ENCODE results near the gene MRPL53. TPM values are rescaled to one million over a fixed set of nuclear protein-coding genes. Genes with fewer than 3 reads are reported as not detected.

The MRPL53 gene
- total RNA-seq (2014; rRNA removed; shearing (Covaris generic)), result 95.8 and 110 TPM in 2 replicates

GRCh38 chr2:74472086-74472944, at the start of gene MRPL53:
MRPL53 (minus strand) TSS chr2:74472680; CDS start chr2:74472660, 20 bp downstream.

GRCh38 chr2:74514368-74515270, 42.1 kb upstream of the MRPL53 start, which contains the start of gene TLX2:
TLX2 (plus strand) TSS chr2:74514450; CDS start chr2:74514807, 357 bp downstream.

GRCh38 chr2:74507145-74507925, 34.9 kb upstream of the MRPL53 start, which contains the start of gene PCGF1:
PCGF1 (minus strand) TSS chr2:74507695; CDS start chr2:74507668, 27 bp downstream.

GRCh38 chr2:74499267-74499939, 26.9 kb upstream of the MRPL53 start, which contains the start of gene LBX2:
LBX2 (minus strand) TSS chr2:74499603; CDS start chr2:74499537, 66 bp downstream.

GRCh38 chr2:74482801-74483674, 10.6 kb upstream of the MRPL53 start, which contains the start of the genes CCDC142 and TTC31:
CCDC142 (minus strand) TSS chr2:74482998; CDS start chr2:74482837, 161 bp downstream.
TTC31 (plus strand) TSS chr2:74483081; CDS start chr2:74483096, 15 bp downstream.

GRCh38 chr2:74458132-74458937, 14.1 kb downstream of the MRPL53 start, which contains the start of gene WBP1:
WBP1 (plus strand) TSS chr2:74458438; CDS start chr2:74458603, 165 bp downstream.

GRCh38 chr2:74454654-74455511, 17.6 kb downstream of the MRPL53 start, which contains the start of gene INO80B:
INO80B (plus strand) TSS chr2:74455087; CDS start chr2:74455117, 30 bp downstream.

GRCh38 chr2:74441690-74442482, 30.6 kb downstream of the MRPL53 start, which contains the start of gene RTKN:
RTKN (minus strand) TSS chr2:74441937; CDS start chr2:74441816, 121 bp downstream.

Other genes starting within 250 kb of the MRPL53 start
- gene SLC4A5, start 129.3 kb downstream of the MRPL53 start, total RNA-seq (2014; rRNA removed; shearing (Covaris generic)), result 0.16 TPM in 1 of 2 replicates, not detected in the other
- 78.8 and 83.3 TPM in 2 replicates for gene DCTN1, start 92.4 kb downstream of the MRPL53 start, total RNA-seq (2014; rRNA removed; shearing (Covaris generic))
- 5.5 and 8.5 TPM in 2 replicates for gene C2orf81, start 51.1 kb downstream of the MRPL53 start, total RNA-seq (2014; rRNA removed; shearing (Covaris generic))
- 119 and 142 TPM in 2 replicates for gene WDR54, start 51.0 kb downstream of the MRPL53 start, total RNA-seq (2014; rRNA removed; shearing (Covaris generic))
- gene RTKN, start 30.7 kb downstream of the MRPL53 start, total RNA-seq (2014; rRNA removed; shearing (Covaris generic)), result 27.1 and 30.5 TPM in 2 replicates
- 30.3 and 40.9 TPM in 2 replicates for gene INO80B, start 17.6 kb downstream of the MRPL53 start, total RNA-seq (2014; rRNA removed; shearing (Covaris generic))
- 72.6 and 93.6 TPM in 2 replicates for gene WBP1, start 14.2 kb downstream of the MRPL53 start, total RNA-seq (2014; rRNA removed; shearing (Covaris generic))
- 64.9 and 65.6 TPM in 2 replicates for gene MOGS, start 7.3 kb downstream of the MRPL53 start, total RNA-seq (2014; rRNA removed; shearing (Covaris generic))
- 16.1 and 18.6 TPM in 2 replicates for gene CCDC142, start 10.3 kb upstream of the MRPL53 start, total RNA-seq (2014; rRNA removed; shearing (Covaris generic))
- gene TTC31, start 10.4 kb upstream of the MRPL53 start, total RNA-seq (2014; rRNA removed; shearing (Covaris generic)), result 33.5 and 57.6 TPM in 2 replicates
- gene LBX2, start 26.9 kb upstream of the MRPL53 start, total RNA-seq (2014; rRNA removed; shearing (Covaris generic)), result 16.3 and 18.1 TPM in 2 replicates
- 28.8 and 29.3 TPM in 2 replicates for gene PCGF1, start 35.0 kb upstream of the MRPL53 start, total RNA-seq (2014; rRNA removed; shearing (Covaris generic))
- 1.8 and 2.8 TPM in 2 replicates for gene TLX2, start 41.8 kb upstream of the MRPL53 start, total RNA-seq (2014; rRNA removed; shearing (Covaris generic))
- gene DQX1, start 53.6 kb upstream of the MRPL53 start, total RNA-seq (2014; rRNA removed; shearing (Covaris generic)), result not detected in 2 replicates
- gene AUP1, start 57.0 kb upstream of the MRPL53 start, total RNA-seq (2014; rRNA removed; shearing (Covaris generic)), result 161 and 168 TPM in 2 replicates
- 50.9 and 52.6 TPM in 2 replicates for gene HTRA2, start 57.3 kb upstream of the MRPL53 start, total RNA-seq (2014; rRNA removed; shearing (Covaris generic))
- 158 and 171 TPM in 2 replicates for gene LOXL3, start 81.3 kb upstream of the MRPL53 start, total RNA-seq (2014; rRNA removed; shearing (Covaris generic))
- 11.1 and 11.5 TPM in 2 replicates for gene DOK1, start 82.0 kb upstream of the MRPL53 start, total RNA-seq (2014; rRNA removed; shearing (Covaris generic))
- gene M1AP, start 175.7 kb upstream of the MRPL53 start, total RNA-seq (2014; rRNA removed; shearing (Covaris generic)), result 0.24 TPM in 1 of 2 replicates, not detected in the other
- gene SEMA4F, start 181.6 kb upstream of the MRPL53 start, total RNA-seq (2014; rRNA removed; shearing (Covaris generic)), result 4.7 and 11.9 TPM in 2 replicates

Measured in A375 (cell line).